CD1c-positive myeloid dendritic cell (primary cell): Measurements from ENCODE around the gene AUTS2.

Experiments used
- DNase-seq: peaks from one replicate; pipeline ENCODE4 v3.0.0-alpha.2; 2016; ENCODE audit errors: extremely low spot score

AUTS2 gene

DNA sequence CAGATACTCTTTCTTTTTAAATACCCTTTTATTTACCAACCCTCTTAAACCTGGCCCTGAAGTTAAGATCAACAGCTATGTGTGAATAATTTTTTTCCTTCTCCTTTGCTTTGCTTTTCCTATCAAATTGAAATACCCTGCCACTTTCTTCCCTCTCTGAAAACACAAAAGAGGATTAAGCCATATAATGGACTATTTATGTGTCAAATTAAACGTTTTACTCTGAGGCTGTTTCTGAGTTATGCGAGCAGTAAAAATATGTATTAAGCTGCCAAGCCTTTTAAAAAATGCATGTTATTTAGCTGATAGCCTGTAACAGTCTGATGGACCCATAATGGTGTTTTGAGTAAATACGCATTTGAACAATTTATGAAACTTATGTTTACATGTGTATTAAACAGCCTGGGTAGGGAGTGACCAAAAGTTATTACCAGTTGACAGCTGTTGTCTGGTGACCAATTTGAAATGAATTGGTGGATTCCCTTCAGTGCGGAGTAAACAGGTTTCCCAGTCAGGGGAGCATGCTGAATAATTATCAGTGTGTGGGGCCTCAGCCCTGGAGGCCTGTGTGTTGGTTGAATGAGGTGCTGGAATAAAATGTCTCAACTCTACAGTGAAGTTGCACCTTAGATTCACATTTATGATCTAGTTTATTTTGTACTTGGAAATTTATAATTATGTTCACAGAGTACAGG lies 89.6 kb downstream of the AUTS2 start:
- no peak for DNase-seq

DNA sequence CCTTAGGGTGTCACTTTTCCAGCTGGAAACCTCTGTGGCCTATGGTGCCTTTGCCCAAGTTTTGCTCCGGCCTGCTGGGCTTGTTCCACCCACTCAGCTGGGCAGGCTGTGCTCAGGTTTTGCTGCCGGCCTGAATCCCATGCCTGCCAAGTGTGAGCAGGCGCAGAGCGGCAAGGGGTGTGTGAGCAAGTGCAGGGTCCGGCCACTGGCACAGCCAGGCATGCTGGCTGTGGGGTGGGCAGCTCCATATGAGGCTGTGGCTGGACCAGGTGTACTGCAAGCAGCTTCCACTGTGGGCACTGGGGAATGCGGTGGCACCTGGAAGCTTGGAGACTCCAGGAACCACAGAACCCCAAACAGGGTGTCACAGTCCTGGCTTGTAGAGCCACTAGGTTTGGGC lies 92.1 kb downstream of the AUTS2 start:
- DNase-seq, result no peak

DNA sequence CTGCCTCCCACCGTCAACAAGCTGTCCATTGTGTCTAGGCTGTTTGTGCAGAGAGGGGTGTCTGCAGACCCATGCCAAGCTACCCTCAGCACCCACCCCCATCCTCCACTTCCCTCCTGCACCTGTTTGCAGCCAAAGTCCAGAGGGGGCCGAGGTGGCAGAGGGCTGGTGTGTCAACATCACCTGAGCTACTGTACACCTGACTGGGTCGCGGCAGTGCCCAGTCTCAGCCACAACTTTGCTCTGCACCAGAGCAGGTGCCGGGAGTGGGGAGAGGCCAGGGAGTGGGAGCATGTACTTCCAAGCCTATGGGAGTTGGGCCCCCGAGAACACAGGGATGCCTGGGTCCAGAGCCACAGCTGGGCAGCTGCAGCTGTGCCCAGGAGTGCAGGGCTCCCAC lies 93.1 kb downstream of the AUTS2 start:
- no peak for DNase-seq

DNA sequence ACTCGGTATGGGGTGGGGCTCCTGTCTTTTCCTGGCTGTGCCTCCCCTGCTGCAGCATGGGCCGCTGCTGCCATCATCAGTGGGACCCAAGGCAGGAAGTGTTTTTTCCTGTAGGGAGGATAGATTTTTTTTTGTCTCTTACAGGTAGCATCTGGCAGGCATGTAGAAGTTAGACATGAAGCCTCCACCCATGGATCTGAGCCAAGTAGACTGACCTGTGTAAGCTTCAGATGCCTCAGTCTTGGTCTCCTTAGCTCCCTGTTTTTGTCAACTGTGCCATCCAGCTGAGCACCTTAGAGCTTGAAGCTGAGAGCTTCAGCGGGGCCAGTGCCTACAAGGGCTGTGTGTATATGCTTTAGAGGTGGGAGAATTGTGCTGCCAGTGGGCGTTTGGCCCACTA lies 93.5 kb downstream of the AUTS2 start:
- DNase-seq, result no peak

DNA sequence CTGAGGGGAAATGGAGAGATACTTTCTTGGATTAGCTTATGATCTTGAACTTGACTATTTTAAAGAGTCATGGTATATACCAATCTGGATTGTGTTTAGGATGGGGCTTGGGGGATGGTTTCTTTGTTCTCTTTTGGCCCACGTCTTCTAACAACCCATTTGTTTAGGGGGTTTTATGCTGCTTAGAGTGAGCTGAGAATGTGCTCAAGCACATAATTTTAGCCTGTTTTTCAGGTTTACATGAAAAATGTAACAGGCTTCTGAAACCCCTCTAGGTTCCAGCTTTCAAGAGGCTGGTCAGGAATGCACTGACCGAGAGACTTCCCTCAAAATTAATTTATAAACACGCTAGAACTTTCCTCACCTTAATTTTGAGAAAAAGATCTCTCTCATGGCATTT lies 94.3 kb downstream of the AUTS2 start:
- no peak for DNase-seq

DNA sequence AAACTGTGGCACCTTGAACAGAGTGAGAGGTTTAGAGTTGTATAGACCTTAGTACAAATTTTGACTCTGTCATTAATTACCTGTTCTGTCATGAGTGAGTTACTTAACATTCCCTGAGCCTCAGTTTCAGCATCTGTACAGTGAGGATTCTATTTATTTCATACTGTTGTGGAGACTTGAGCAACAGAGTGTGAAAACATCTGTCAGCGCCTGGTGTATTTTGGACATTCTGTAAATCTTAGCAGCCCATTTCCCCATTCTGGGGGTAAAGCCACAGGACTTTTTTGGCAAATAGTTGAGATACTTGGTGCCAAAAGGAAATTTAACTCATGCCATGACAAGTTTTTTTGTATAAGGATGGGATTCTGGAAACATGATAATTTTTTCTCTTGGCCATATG lies 94.8 kb downstream of the AUTS2 start:
- DNase-seq, result no peak

DNA sequence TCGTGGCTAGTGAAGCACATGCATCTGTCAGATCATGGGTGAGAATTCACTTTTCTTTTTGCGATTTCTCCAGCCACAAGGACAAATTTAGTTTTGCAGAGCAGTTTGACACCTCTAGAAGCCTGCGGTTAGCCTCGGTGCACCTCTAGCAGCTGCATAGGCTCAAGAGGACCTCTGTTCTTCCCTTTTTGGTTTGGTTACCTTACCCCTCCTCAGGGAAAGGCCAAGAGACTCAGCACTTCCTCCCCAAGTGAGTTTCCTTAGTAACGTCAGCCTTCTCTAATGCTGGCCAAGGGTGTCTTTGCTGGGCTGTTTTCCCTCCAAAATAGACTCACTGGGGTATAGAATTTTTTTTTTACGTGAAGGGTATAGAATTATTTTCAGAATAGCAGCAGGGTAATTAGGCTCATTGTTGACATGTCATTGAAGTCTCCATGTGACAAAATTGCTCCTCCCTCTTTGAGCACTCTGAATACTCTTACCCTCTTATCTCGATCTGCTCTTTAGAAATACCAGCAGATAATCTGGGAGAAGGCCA lies 97.8 kb downstream of the AUTS2 start:
- no peak for DNase-seq

DNA sequence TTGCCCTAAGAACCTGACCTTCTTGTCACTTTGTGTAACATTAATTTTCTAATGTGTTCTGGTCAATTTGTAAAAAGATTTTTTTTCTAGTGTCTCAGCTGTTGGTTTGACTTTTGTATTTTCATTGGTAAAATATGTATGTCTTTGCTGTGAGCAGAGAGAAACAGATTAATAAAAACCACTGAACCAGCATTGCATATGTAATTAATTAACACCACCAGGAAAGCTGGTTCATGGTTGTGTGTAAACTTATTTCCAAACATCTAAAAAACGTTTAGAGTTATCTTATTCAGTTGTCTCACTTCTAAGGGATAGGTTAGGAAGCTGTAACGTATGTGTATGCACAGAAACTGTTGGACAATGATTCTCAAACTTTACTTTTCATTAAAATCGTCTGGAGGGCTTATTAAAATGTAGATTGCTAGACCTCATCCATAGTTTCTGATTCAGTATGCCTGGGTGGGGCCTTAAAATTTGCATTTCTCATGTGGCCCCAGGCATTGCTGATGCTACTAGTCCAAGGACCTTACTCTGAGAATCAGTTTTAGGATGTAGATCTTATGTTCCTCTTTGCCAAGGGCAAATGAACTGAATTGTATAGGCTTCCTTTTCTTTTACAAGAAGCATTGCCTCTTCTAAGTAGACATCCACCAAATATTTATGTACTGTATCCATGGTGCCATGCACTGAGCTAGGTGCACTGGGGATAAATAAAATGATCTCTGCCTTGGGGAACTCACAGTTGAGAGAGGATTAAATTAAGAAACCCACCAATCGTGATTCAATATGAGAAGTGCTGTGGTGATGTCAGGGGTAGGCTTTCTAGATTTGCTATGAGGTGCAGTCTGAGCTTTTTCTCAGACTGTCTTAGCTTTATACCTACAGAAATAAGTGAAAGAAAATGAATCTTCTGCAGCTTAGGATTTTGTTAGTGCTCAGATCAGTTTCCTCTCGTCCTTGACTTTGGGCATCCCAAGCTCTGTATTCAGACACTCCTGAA lies 98.7 kb downstream of the AUTS2 start:
- no peak for DNase-seq

DNA sequence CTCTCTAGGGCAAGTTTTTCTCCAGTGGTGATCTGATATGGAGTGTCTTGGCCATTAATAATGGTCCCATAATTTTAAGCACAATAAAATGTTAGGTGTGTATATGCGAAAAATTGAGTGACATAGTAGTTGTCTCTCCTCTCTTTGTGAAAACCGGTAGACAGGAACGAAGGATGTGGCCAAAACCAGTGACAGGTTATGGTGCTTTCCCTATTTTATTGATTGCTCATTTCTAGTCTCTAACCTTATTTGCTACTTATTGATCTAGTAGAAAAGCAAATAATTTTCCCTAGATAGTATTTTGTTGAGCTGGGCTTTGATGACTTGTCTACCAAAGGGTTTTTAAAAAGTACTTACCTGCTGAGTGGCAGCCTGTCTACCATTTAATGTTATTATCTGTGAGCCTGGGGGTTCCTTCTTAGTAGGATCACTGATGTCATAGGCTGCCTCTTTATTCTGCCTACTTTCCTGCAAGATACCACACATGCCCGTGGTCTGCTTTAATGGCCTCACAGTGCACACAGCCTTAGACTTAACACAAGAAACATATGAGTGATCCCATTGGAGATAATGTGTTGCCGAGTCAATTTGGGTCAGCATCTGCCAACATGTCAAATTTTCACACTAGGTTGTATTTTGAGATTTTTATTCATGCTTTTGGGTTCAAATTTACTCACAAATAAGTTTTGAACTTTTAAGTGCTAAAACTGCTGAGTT lies 100.0 kb downstream of the AUTS2 start:
- no peak for DNase-seq

DNA sequence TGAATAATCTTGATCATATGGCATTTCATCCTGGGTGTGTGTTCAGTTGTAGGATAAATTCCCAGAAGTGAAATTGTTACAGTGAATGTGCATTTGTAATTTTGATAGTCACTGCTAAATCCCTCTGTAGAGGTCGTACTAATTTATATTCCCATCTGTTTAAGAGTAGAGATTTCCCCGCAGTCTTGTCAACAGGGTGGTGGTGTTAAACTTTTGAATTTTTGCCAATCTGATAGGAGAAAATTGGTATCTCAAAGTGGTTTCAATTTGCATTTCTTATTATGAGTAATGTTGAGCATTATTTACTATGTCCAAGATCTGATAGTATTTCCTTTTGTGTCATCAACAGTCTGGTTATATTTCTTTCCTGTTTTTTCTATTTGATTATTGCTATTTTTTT lies 101.7 kb downstream of the AUTS2 start:
- no peak for DNase-seq

DNA sequence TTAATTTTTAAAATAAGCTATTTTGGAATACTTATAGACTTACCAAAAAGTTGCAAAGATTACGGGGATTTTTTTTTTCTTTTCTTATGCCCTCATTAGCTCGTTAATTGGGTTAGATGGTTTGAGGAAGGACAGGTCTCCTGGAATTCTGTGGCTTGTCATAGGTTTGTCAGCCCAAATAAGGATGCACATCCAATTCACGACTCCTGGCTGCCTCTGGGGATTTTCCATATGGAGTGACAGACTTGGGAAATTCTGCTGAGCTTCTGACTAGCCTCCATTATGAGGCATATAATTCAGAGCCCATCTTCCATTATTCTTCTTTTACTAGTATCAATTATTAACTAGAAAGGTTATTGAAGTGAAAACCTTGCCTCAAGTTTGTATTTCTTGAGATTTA lies 102.1 kb downstream of the AUTS2 start:
- no peak for DNase-seq

DNA sequence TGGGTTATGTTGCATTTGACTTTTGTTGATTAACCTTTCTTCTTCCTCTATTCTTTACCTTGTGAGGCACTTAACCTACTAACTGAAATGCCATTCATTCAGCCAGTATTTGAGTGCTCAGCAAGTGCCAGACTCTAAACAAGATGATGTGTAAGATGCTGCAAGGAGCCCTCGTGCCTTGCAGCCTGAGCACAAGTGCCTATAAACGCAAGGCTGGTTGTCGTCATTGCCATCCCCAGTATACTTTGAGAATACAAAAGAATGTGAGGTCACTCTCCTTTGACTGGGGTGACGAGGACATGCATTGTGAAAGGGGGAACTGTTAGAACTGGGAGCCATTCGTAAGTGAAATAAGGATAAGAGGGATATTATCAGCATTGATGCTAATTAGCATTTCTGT lies 103.0 kb downstream of the AUTS2 start:
- no peak for DNase-seq

DNA sequence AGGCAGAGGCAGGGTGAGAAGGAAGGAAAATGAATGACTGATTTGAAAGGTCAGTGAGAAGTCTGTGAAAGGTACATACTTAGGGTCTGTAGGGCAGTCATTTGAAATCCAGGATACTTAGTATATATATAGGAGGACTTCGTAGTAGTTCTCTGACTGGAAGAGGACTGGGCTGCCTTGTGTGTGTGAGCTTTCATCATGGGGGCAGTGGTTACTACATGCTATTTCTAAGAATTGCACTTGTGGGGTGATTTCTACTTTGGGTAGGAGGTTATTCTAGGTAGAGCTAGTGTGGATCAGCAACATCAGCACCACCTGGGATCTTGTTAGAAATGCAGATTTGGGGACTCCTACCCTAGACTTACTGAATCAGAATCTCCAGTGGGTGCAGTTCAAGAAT lies 104.1 kb downstream of the AUTS2 start:
- no peak for DNase-seq

DNA sequence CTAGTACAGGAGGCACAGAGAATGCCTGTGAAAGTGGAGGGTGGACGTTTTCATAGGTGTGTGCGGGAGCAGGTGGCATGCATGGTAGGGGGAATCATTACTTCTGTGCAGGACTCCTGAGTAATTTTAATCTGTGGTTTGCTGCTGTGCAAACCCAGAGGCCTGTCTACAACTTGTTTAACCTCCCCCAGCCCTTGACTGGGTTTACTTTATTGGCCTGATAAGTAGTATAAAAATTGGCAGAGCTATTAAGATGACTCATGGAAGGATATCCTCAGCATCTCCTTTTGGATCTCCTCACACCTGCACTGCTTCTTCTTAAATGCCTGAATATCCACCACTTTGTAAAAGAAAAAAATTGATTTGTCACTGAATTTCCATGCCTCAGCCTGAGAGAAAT lies 104.8 kb downstream of the AUTS2 start:
- DNase-seq, result no peak

DNA sequence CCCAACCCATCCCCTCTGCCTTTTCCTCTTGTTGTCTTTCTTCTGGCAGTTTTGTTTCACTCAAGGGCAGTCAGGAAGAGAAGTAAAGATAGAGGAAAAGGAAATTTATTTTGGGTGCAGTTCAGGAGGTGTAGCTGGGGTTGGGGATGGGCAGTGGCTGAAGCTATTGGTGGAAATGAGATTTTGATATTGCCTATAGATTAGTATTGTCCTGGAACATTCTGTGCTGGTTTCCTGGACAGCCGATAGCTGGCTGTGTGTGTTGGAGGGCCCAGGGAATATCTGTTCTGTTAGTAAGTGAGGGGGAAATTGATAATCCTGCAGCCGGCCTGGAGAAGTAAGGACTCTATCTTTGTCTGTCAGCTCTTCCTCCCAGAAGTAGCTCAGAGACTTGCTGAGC lies 107.8 kb downstream of the AUTS2 start:
- DNase-seq, result no peak

DNA sequence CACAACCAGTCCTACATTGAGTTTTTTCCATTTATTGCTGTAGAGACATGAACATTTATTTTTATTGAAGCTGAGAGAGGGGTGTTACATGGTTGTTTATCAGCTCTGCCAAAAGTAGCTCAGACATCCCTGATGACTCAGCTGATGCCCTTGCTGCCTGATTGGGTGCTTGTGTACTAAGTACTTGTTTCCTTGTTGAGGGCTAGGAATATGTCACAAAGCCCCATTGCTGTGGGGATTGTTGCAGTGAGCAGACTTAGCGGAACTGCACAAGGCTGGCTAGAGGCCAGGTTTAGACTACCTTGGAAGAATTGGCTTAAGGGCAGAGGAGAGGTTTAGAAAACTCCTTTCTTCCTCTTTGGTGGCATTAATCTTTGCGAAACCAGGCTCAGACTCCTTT lies 110.6 kb downstream of the AUTS2 start:
- DNase-seq, result no peak

DNA sequence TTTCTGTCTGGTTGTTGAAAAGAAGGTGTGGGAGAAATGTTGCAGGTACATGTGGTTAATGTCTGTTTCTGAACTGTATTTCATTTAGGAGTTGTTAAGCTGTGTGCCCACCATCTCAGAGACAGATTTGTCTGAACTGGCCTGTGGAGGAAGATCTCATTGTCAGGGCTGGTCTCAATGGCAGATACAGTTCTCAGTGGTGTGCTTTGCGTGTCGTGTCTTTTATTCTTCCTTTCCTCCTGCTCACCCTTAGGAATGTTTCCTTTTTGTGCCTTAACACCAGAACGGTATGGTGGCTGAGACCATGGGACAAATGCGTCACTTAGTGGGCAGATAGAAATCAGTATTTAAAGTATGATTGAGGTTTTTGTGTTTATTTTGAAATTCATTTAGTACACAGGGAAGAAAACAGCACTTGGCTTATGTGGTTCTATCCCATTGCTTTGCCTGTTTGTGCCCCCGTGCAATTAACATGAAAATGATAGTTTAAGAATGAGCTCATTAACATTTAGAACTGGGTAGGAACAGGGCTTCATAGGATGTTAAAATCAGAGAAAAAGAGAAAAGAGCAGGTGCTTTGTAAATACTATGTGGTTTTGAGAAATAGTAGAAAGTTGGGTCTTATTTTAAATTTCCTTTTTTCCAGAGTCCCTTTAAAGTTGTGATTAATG lies 112.6 kb downstream of the AUTS2 start:
- DNase-seq, result no peak

DNA sequence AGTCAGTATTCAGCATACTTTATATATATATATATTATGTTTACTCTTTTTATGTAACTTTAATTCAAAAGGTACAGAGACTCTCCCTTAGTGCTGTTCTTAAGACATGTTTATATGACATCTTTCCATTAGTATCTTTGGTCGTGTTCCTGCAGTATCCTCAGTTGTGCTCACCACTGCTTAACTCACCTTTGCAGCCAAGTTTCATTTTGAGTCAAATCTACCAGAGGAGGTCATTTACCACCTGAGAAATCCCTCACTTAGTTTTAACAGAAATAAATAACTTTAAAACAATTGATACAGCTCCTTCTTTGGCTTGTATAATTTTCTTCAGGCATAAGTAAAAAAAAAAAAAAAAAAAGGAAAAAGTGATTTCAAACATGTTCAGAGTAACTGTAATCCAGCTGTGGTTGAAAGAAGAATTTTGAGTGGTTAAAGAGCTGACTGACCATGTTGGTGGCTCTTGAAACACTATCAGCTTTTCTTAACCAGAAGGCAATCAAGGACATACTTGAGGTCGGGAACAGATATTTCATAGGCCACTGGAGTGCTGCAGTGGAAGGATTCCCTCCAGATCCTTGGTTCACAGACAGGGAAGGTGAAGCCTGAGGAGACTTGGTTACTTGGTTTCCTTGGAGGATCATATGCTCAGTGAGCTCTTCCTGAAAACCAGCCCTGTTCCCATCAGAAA lies 116.8 kb downstream of the AUTS2 start:
- DNase-seq, result no peak

DNA sequence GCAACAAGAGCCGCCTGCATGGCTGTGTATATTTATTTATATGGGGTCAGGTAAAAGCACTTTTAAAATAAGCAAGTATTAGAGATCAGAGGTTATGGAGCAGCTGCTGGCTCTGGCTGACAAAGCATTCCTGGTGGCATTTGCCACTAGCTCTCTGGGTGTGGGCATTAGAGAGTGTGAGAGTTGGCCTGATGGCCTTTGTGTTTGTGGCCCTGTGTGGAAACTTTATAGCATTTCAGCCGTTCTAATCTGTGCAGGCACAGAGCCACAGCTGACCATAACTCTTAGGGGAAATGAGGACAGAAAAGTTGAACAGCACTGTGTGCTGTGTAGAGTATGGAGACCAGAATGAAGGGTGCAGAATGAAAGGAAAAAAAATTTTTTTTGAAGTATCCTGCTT lies 118.9 kb downstream of the AUTS2 start:
- DNase-seq, result no peak

DNA sequence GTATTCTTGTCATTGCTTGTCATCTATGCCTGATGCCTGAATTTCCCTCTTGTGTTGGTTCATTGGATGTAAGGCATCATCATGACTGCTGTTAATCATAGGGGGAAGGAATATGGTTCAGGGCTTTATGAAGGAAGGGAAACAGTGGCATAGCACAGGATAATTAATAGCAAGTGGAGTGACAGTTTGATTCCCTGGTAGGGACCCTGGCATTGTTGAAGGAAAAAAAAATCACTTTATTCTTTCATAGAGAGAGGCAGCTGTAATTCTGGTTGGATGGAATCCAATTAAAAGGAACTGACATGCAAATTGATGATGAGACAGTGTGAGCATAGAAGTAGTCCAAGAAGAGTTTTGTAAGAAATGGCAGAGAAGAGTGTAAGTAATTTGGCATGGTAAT lies 121.4 kb downstream of the AUTS2 start:
- DNase-seq, result no peak

DNA sequence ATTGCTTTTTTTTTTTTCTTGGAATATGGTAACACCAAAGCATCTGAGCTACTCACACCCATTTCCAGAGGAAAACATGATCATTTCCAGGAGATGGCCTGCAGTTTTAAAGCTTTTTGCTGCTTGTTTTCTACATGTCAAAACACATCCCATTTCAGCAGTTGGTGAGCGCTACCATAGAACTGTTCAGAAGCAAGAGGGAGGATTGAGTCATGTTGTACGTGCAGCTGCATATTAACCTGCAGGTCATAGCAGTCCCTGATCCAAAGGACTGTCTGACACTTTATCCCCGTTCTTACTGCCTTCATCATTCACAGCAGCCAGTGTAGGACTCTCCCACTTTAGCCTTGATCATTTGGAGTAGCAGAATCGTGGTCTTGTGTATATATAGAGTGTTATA lies 124.6 kb downstream of the AUTS2 start:
- no peak for DNase-seq
